ENCODE results near the gene ANKK1. TPM values are rescaled to one million over a fixed set of nuclear protein-coding genes. Genes with fewer than 3 reads are reported as not detected.

The ANKK1 gene
- polyA plus RNA-seq, 3 donors, result 0.07 to 0.09 TPM; not detected in 1

DNA sequence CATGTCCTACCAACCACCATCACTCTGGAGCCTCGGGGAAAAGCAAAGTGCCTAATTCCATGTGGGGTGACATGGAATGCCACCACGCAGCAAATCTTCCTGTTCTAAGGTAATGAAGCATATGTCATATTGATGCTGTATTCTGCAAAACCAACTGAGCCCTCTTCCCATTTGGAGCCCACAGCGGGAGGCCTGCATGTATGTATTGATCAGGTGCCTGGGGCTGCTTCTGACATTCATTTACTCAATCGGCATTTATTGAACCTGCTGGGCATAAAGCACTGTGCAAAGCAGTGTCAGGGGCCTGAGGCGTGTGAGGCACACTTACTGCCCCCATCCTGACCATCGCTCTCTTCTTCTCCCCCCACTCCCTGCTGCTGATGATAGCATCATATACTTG is 39.1 kb downstream of the ANKK1 start:
- Histone ChIP-seq H3K27ac (ENCODE audit: low read depth in 1 of 2, low read length in 2 of 2) (no peak overlapping the region), H3K9me3 (replicated peaks in 1 of 2; ENCODE audit: control insufficient read depth in 1 of 2, insufficient read depth in 1 of 2, low read length in 2 of 2) (no peaks in the 10 kb centered on the region), H3K27me3 (ENCODE audit: control insufficient read depth in 2 of 2, insufficient read depth in 2 of 2, low read length in 2 of 2) (no peaks in the 10 kb centered on the region), H4K20me1 (ENCODE audit: insufficient read depth, low read length) (no peaks in the 10 kb centered on the region), H3K9ac (ENCODE audit: insufficient read depth, low read length, poor library complexity, severe bottlenecking) (no peak overlapping the region), H3K36me3 (replicated peaks in 1 of 2; ENCODE audit: control insufficient read depth in 1 of 2, insufficient read depth in 2 of 2, low read length in 2 of 2) (no peaks in the 10 kb centered on the region), H3K4me3 (replicated peaks in 1 of 3; ENCODE audit: low read depth in 2 of 3, low read length in 3 of 3) (no peak overlapping the region), H2AFZ (ENCODE audit: insufficient read depth, low read depth, low read length, poor library complexity, severe bottlenecking) (no peak overlapping the region), H3K79me2 (ENCODE audit: insufficient read depth, low read length) (no peaks in the 10 kb centered on the region), H3K4me2 (replicated peaks; ENCODE audit: extremely low read depth, low read length, poor library complexity, severe bottlenecking) (no peak overlapping the region), H3K4me1 (ENCODE audit: control insufficient read depth in 1 of 2, insufficient read depth in 2 of 2, low read length in 2 of 2) (no peaks in the 10 kb centered on the region)
- H3K27me3 Mint-ChIP-seq (ENCODE audit: low read depth in 3 of 3), result peaks cover 0 to 3% (median 2%) of the 10 kb centered on the region in 3 donors
- no peak overlapping the region for H3K27ac Mint-ChIP-seq
- no peak for TF ChIP-seq CTCF (IDR thresholded peaks at IDR 0.05)
- H3K4me3 Mint-ChIP-seq, result no peak overlapping the region
- intact Hi-C loops (cut with micrococcal nuclease), result no loop called here
- no peaks in the 10 kb centered on the region for H3K36me3 Mint-ChIP-seq
- 88% methylated on average over 1 of the region's 6 CpGs for WGBS (ENCODE audit: insufficient coverage)
- no peaks in the 10 kb centered on the region for H3K4me1 Mint-ChIP-seq
- DNase-seq, result no peak
- peaks cover 0 to 4% (median 0%) of the 10 kb centered on the region in 7 donors for H3K9me3 Mint-ChIP-seq

DNA sequence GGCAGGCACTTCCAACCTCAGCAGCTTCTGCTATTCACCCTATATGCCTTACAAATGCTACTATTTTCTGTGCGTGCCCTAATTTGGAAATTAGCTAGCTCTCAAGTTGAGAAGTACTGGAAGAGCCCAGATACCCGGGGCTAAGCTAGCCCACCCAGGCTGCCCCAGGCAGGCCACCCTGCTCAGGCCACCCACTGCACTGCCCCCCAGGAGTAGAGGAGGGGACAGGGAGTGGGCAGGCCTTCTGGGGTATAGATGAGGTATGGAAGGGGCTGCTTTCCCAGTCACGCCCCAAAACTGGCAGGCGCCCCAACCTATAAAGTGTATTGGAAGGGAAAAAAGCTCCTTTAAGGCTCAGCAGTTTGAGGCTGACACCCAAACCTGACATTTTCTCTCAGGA is 44.2 kb downstream of the ANKK1 start:
- DNase-seq, result no peak
- no peak overlapping the region for H3K9ac ChIP-seq (ENCODE audit: insufficient read depth, low read length, poor library complexity, severe bottlenecking)
- WGBS (ENCODE audit: insufficient coverage), result no CpG with 5 or more reads among the region's 4 CpGs
- no peak overlapping the region for H3K4me3 Mint-ChIP-seq
- H3K4me2 ChIP-seq (replicated peaks; ENCODE audit: extremely low read depth, low read length, poor library complexity, severe bottlenecking), result no peak overlapping the region
- peaks cover 3 to 4% (median 4%) of the 10 kb centered on the region in 3 donors for H3K27me3 Mint-ChIP-seq (ENCODE audit: low read depth in 3 of 3)
- no peaks in the 10 kb centered on the region for H3K4me1 Mint-ChIP-seq
- no peaks in the 10 kb centered on the region for H3K36me3 Mint-ChIP-seq
- H3K9me3 Mint-ChIP-seq, result peaks cover 0 to 3% (median 0%) of the 10 kb centered on the region in 7 donors
- no peaks in the 10 kb centered on the region for H3K9me3 ChIP-seq (replicated peaks in 1 of 2; ENCODE audit: control insufficient read depth in 1 of 2, insufficient read depth in 1 of 2, low read length in 2 of 2)
- no peaks in the 10 kb centered on the region for H4K20me1 ChIP-seq (ENCODE audit: insufficient read depth, low read length)
- TF ChIP-seq CTCF (IDR thresholded peaks at IDR 0.05), result no peak
- no peak overlapping the region for H2AFZ ChIP-seq (ENCODE audit: insufficient read depth, low read depth, low read length, poor library complexity, severe bottlenecking)
- H3K27ac Mint-ChIP-seq, result no peak overlapping the region
- H3K36me3 ChIP-seq (replicated peaks in 1 of 2; ENCODE audit: control insufficient read depth in 1 of 2, insufficient read depth in 2 of 2, low read length in 2 of 2), result no peaks in the 10 kb centered on the region
- no peak overlapping the region for H3K4me3 ChIP-seq (replicated peaks in 1 of 3; ENCODE audit: low read depth in 2 of 3, low read length in 3 of 3)
- no peaks in the 10 kb centered on the region for H3K27me3 ChIP-seq (ENCODE audit: control insufficient read depth in 2 of 2, insufficient read depth in 2 of 2, low read length in 2 of 2)
- no peaks in the 10 kb centered on the region for H3K4me1 ChIP-seq (ENCODE audit: control insufficient read depth in 1 of 2, insufficient read depth in 2 of 2, low read length in 2 of 2)
- no peaks in the 10 kb centered on the region for H3K79me2 ChIP-seq (ENCODE audit: insufficient read depth, low read length)
- no peak overlapping the region for H3K27ac ChIP-seq (ENCODE audit: low read depth in 1 of 2, low read length in 2 of 2)
- intact Hi-C loops (cut with micrococcal nuclease), result no loop called here

All from CD14-positive monocyte (primary cell).